NCI-H2107 (cell line): ENCODE data around the gene MAD2L2.

Experiments
- DNase-seq: peaks from one replicate; lab custom pipeline; 2025; lab: John Stamatoyannopoulos, UW

Gene MAD2L2

GRCh38 chr1:11682287-11682771 lies 1.4 kb upstream of the MAD2L2 start:
- DNase-seq: no peak

GRCh38 chr1:11680270-11681070 lies 478 bp downstream of the MAD2L2 start:
- no peak for DNase-seq

GRCh38 chr1:11678442-11678841 lies 2.5 kb downstream of the MAD2L2 start:
- DNase-seq: no peak

DNA sequence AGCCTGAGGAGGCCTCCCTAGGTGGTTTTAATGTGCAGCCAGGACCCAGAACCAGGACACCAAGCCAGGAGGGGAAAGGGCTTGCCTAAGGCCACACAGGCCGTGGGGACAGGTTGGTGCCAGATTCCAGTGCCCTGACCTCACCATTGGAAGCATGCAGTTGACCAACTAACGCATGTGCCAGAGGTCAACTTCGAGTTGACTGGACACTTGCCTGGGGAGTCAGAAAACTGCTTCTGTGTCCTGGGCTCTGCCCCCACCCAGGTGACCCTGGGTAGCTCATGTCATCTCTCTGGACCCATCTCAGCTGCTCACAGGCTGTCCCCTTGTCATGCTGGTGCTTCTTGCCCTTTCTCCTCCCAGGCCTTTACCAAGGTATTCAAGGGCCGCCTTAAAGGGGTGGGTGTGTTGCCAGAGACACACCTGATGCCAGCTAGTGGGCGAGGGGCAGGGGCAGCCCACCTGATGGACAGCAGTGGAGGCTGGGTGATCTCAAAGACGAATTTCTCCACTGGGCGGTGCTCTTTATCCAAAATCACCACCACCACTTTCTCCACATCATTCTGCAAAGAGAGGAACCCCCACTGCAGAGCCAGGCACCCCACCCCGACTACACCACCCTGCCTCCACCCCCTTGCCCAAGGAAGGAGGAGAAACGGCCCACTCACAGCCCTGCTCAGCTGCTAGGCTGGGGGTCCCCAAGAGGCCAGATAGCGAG lies 4.4 kb downstream of the MAD2L2 start:
- DNase-seq: no peak

- no peak for DNase-seq
These were observed 5.6 kb downstream of the MAD2L2 start for GRCh38 chr1:11675325-11675724.

DNA sequence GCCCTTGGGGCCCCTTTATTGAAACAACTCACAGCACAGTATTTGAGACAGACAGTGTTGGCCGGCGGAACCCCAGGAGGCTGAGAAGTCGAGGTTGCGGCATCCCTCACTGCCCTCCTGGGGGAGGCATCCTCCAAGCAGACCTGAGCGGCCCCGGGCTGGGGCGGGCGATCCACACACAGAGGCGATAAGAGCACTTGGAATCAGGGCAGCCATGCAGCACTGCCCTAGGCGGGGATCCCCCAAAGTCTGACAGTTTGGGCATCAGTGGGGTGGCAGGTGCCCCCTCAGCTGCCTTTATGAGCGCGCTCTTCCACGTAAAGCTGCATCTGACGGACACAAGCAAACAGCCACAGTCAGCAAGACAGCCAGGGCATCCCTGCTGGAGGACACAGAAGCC lies 6.5 kb downstream of the MAD2L2 start:
- no peak for DNase-seq

GRCh38 chr1:11673089-11673769 lies 7.7 kb downstream of the MAD2L2 start:
- DNase-seq: no peak

GRCh38 chr1:11671544-11672286 lies 9.2 kb downstream of the MAD2L2 start:
- DNase-seq: no peak

DNA sequence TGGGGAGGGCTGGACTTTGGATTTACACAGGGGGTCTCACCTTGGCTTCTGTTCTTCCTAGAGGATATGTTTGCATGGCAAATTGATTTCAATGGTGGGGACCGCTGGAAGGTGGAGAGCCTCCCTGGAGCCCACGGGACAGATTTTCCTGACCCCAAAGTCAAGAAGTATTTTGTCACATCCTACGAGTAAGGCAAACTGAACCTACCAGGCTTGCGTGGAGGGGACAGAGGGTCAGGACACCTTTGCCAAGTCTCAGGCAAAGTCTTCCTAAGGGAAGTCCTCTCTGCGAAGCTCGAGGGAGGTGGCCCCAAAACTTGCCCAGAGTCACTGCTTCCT lies 9.8 kb downstream of the MAD2L2 start:
- DNase-seq: no peak

- no peak for DNase-seq
These were observed 10.2 kb downstream of the MAD2L2 start for GRCh38 chr1:11670747-11671146.

GRCh38 chr1:11668516-11668915 lies 12.4 kb downstream of the MAD2L2 start:
- DNase-seq: no peak

DNA sequence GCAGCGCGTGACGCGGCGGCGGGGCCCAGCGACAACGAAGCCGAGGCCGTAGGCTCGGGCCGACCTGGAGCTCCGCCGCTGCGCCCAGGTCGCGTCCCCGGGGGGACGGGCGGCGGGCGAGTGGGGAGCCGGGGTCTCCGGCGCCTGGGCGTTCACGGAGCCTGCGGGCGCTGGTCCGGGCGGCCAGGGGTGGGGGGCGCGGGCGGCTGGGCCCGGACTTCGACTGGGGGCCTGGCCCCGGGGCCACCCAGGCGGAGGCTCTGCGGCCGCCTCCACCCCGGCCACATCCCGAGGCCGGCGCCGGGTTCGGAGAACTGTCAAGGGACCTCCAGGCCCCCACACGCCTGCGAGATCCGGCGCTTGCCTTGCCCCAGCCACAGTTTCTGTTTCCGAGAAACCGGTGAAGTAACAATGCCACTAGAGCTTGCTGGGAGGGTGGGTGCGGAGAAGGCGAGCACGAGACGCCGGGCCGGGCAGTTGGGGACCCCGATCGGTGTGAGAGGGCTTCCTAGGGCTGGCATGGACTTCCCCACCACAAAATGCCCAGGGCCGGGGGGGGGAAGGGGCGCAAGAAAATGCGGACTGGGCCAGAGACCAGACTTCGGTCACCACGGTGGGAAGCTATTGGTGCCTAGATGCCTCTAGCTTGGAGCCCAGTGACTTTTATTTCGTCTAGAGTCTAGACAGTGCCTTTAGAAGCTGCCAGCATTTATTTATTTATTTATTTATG lies 16.4 kb downstream of the MAD2L2 start:
- DNase-seq: no peak

- DNase-seq: no peak
These were observed 19.8 kb downstream of the MAD2L2 start for GRCh38 chr1:11661103-11661502.

DNA sequence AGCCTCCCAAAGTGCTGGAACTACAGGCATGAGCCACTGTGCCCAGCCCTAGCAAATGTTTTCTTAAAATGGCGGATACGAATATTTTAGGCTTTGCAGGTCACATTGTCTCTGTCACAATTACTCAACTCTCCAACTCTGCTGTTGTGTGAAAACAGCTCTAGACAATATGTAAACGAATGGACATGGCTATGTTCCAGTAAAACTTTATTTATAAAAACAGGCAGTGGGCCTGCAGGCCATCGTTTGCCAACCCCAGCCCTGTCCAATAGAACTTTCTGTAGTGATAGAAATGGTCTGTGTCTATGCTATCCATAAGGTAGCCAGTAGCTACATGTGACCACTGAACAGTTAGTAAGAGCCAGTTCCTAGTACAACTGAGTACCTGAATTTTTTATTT lies 21.2 kb downstream of the MAD2L2 start:
- no peak for DNase-seq

GRCh38 chr1:11658542-11658941 lies 22.4 kb downstream of the MAD2L2 start:
- DNase-seq: no peak

DNA sequence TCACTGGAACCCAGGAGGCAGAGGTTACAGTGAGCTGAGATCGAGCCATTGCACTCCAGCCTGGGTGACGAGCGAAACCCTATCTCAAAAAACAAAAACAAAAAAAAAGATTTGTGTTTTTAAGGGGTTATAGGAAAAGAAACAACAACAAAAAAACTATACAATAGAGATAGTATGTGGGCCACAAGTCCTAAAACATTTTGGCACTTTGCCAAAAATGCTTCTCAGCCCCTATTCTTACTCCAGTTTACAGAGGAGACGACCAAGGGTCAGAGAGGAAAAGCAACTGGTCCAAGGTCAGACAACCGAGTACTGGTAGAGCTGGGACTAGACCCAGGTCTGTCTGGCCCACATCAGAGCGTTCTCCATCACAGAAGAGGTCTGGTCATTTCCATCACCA lies 23.3 kb downstream of the MAD2L2 start:
- no peak for DNase-seq

GRCh38 chr1:11654939-11655808 lies 25.8 kb downstream of the MAD2L2 start:
- DNase-seq: no peak

DNA sequence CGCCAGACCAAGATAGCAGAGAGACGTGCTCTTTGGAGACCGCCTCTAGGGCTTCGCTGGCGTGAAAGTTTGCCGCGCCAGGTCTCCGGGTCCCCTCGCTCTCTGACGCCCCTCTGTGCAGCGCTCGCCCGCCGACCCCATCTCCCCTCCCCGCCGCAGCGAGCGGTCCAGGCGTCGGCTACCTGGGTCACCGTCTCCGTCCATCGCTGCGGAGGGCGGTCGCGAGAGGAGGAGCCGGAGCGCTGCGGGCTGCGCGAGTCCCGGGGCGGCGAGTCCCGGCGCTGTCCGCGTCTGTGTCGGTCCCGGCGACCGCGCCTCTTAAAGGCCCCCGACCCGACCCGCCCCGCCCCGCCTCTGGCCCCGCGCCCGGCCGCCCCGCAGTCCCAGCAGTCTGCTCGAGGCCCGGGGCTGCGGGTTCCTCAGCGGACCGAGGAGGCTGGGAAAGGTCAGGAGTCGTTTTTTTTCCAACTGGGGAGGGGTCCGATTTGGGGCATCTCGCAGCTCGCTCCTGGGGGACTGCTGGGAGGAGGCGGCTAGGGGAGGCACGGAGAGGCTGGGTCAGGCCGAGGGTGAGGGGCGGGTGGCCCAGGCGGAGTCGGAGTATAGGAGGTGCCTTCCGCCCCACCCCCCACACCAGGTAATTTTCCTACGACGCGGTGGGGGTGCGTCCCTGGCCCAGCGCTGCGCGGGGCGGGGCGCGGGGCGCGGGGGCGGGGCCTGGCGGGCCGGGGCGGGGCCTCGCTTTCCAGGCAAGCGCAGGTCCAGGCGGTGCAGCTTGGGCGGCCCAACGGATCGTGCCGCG lies 26.6 kb downstream of the MAD2L2 start, which contains the start of the genes FBXO2 and FBXO44:
Gene FBXO2, minus strand, starts transcription at position 293 of the 802 bp plus-strand sequence. Its CDS starts 89 bp downstream, at position 204.
Gene FBXO44, plus strand, starts transcription at position 741 of the 802 bp plus-strand sequence. CDS start 959 bp downstream, outside the sequence.
- no peak for DNase-seq

DNA sequence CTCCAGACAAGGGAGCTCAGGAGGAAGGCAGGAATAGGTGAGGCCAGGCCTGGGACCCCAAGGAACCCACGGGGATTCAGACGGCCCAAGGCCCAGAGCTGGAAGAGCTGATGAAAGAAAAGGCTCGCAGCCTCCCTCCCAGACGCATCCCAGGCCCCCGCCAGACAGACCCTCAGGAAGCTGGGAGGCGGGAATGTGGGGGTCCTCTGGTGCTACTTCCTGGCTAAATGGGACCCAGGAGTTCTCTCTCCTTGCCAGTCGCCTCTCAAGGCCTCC lies 27.1 kb downstream of the MAD2L2 start:
- DNase-seq: no peak
